ENCODE data around the gene SLC24A4. TPM values are rescaled to one million over a fixed set of nuclear protein-coding genes. Genes with fewer than 3 reads are reported as not detected.

Gene SLC24A4
- total RNA-seq, 1 experiment from 2014 or later = not detected

- intact Hi-C loops (cut with micrococcal nuclease) = no loop called here
- TF ChIP-seq CTCF (IDR thresholded peaks at IDR 0.05; ENCODE audit: unreplicated experiment) = no peak
- no TSS peak for BruUV-seq (replicated peaks)
- no peaks in the 10 kb centered on the region for H3K9me3 Mint-ChIP-seq (ENCODE audit: unreplicated experiment)
- CTCF ChIA-PET = interaction anchor here (0.5 to 0.6 kb wide), 2 partner anchors 26 to 306 kb away, joined by 3 to 4 read pairs; no protein-coding TSS in a partner anchor
- peaks cover 5% of the 10 kb centered on the region for H3K4me1 Mint-ChIP-seq (ENCODE audit: insufficient read depth, unreplicated experiment)
- no peak overlapping the region for H3K4me3 Mint-ChIP-seq (ENCODE audit: unreplicated experiment)
- H3K27me3 Mint-ChIP-seq (ENCODE audit: insufficient read depth, unreplicated experiment) = no peaks in the 10 kb centered on the region
- H3K27ac Mint-ChIP-seq (ENCODE audit: low read depth, unreplicated experiment) = no peak overlapping the region
- H3K36me3 Mint-ChIP-seq (ENCODE audit: insufficient read depth, unreplicated experiment) = no peaks in the 10 kb centered on the region
- no peak for DNase-seq (ENCODE audit: unreplicated experiment)
- POLR2A ChIA-PET = interaction anchor here (0.7 to 1.3 kb wide), 2 partner anchors 19 to 95 kb away, joined by 3 read pairs; no protein-coding TSS in a partner anchor
These were observed 157.9 kb downstream of the SLC24A4 start for GRCh38 chr14:92480856-92481255.

GRCh38 chr14:92481386-92481785 lies 158.4 kb downstream of the SLC24A4 start:
- TF ChIP-seq CTCF (IDR thresholded peaks at IDR 0.05; ENCODE audit: unreplicated experiment) = no peak
- DNase-seq (ENCODE audit: unreplicated experiment) = no peak
- Mint-ChIP-seq H3K9me3 (ENCODE audit: unreplicated experiment) (no peaks in the 10 kb centered on the region), H3K27ac (ENCODE audit: low read depth, unreplicated experiment) (no peak overlapping the region), H3K4me1 (ENCODE audit: insufficient read depth, unreplicated experiment) (no peaks in the 10 kb centered on the region), H3K36me3 (ENCODE audit: insufficient read depth, unreplicated experiment) (no peaks in the 10 kb centered on the region), H3K27me3 (ENCODE audit: insufficient read depth, unreplicated experiment) (no peaks in the 10 kb centered on the region), H3K4me3 (ENCODE audit: unreplicated experiment) (no peak overlapping the region)
- POLR2A ChIA-PET = interaction anchor here (0.7 to 1.3 kb wide), 2 partner anchors 18 to 95 kb away, joined by 3 read pairs; no protein-coding TSS in a partner anchor
- CTCF ChIA-PET = interaction anchor here (0.5 to 1.2 kb wide), 4 partner anchors 26 to 307 kb away, joined by 3 to 4 read pairs (median 3); no protein-coding TSS in a partner anchor
- intact Hi-C loops (cut with micrococcal nuclease) = no loop called here
- BruUV-seq (replicated peaks) = no TSS peak

GRCh38 chr14:92481811-92482555 lies 159.0 kb downstream of the SLC24A4 start:
- H3K27me3 Mint-ChIP-seq (ENCODE audit: insufficient read depth, unreplicated experiment) = no peaks in the 10 kb centered on the region
- H3K4me1 Mint-ChIP-seq (ENCODE audit: insufficient read depth, unreplicated experiment) = no peaks in the 10 kb centered on the region
- no peaks in the 10 kb centered on the region for H3K9me3 Mint-ChIP-seq (ENCODE audit: unreplicated experiment)
- TF ChIP-seq CTCF (IDR thresholded peaks at IDR 0.05; ENCODE audit: unreplicated experiment) = no peak
- intact Hi-C loops (cut with micrococcal nuclease) = no loop called here
- no peak overlapping the region for H3K27ac Mint-ChIP-seq (ENCODE audit: low read depth, unreplicated experiment)
- CTCF ChIA-PET = interaction anchor here (0.8 to 1.2 kb wide), 2 partner anchors 30 to 104 kb away, joined by 3 read pairs; no protein-coding TSS in a partner anchor
- no TSS peak for BruUV-seq (replicated peaks)
- DNase-seq (ENCODE audit: unreplicated experiment) = no peak
- POLR2A ChIA-PET = no interaction called here
- H3K36me3 Mint-ChIP-seq (ENCODE audit: insufficient read depth, unreplicated experiment) = no peaks in the 10 kb centered on the region
- H3K4me3 Mint-ChIP-seq (ENCODE audit: unreplicated experiment) = no peak overlapping the region

DNA sequence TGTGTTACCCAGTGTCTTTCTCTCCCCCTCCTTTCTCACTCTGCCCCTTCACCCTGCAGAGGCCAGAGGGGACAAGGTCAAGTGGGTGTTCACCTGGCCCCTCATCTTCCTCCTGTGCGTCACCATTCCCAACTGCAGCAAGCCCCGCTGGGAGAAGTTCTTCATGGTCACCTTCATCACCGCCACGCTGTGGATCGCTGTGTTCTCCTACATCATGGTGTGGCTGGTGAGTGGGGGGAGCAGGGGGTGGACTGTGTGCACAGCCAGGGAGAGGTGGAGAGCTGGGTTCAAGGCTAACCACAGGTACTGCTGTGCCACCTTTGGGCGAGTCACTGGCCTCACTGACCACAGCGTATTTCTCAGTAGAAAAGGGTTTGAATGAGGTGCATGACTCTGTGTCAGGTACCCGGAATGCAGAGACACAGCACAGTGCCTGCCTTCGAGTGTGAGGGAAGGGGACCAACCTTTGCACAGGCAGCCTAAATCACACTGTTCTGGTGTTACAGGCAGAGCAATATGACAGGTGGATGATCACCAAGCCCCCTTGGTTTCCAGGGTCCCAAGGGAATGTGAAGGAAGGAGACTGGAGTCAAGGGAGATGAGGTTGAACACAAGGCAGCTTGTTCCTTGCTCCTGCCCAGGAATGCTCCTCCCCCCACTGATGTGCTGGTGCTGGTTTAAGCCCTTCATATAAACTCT lies 159.8 kb downstream of the SLC24A4 start:
- ChIA-PET CTCF (interaction anchor here (0.7 to 1.2 kb wide), 2 partner anchors 29 to 192 kb away, joined by 3 to 4 read pairs; no protein-coding TSS in a partner anchor), POLR2A (no interaction called here)
- no peaks in the 10 kb centered on the region for H3K9me3 Mint-ChIP-seq (ENCODE audit: unreplicated experiment)
- TF ChIP-seq CTCF (IDR thresholded peaks at IDR 0.05; ENCODE audit: unreplicated experiment) = no peak
- intact Hi-C loops (cut with micrococcal nuclease) = no loop called here
- H3K4me3 Mint-ChIP-seq (ENCODE audit: unreplicated experiment) = no peak overlapping the region
- H3K36me3 Mint-ChIP-seq (ENCODE audit: insufficient read depth, unreplicated experiment) = no peaks in the 10 kb centered on the region
- no peak overlapping the region for H3K27ac Mint-ChIP-seq (ENCODE audit: low read depth, unreplicated experiment)
- H3K4me1 Mint-ChIP-seq (ENCODE audit: insufficient read depth, unreplicated experiment) = no peaks in the 10 kb centered on the region
- no peak for DNase-seq (ENCODE audit: unreplicated experiment)
- no TSS peak for BruUV-seq (replicated peaks)
- H3K27me3 Mint-ChIP-seq (ENCODE audit: insufficient read depth, unreplicated experiment) = no peaks in the 10 kb centered on the region

Measured in MCF 10A (cell line).